B cell (primary cell): Measurements from ENCODE around the gene THEM5. TPM values are rescaled to one million over a fixed set of nuclear protein-coding genes. Genes with fewer than 3 reads are reported as not detected.

Experiments
- polyA plus RNA-seq: library from polyadenylated mRNA; depleted of rRNA; stranded (reverse); fragments of >200 nt; gene quantifications from 2 replicates; pipeline ENCODE4 v1.2.3, GENCODE V29; 2012
- small RNA-seq: library from RNA; depleted of rRNA; stranded (forward); fragments of <200 nt; gene quantifications from one replicate; pipeline ENCODE3, GENCODE V24; 2012; ENCODE audit warnings: low replicate concordance, low read depth; ENCODE audit not compliant: insufficient read length
- total RNA-seq, 2 donors: library from RNA; stranded (reverse); fragments of 120-200 nt in 1 of 2; gene quantifications; 1 replicate in 1 of 2; 2 replicates in 1 of 2; pipeline versions ENCODE4 v1.2.3 to v1.2.4, GENCODE V29; 2013 to 2022

THEM5 gene
- total and polyA plus RNA-seq, 2 donors (not counting 1 experiment from before 2014, with no cell fraction given): not detected

Small RNAs within 50 kb of the gene (small RNA-seq; reads per million reads assigned to genes)
- gene RF00019: not detected

Other genes starting within 250 kb of the THEM5 start
- gene SNX27, start 241.7 kb downstream of the THEM5 start, total RNA-seq: 43.2 and 45.6 TPM in 2 replicates
- 13.5 and 14.5 TPM in 2 replicates for gene SNX27, start 241.7 kb downstream of the THEM5 start, polyA plus RNA-seq
- not detected in 2 replicates for gene CELF3, start 136.9 kb downstream of the THEM5 start, total RNA-seq
- not detected in 2 replicates for gene CELF3, start 136.9 kb downstream of the THEM5 start, polyA plus RNA-seq
- not detected in 2 replicates for gene RIIAD1, start 132.2 kb downstream of the THEM5 start, total RNA-seq
- not detected in 2 replicates for gene RIIAD1, start 132.2 kb downstream of the THEM5 start, polyA plus RNA-seq
- gene MRPL9, start 90.2 kb downstream of the THEM5 start, total RNA-seq: 84.6 and 100 TPM in 2 replicates
- 65.5 and 92.5 TPM in 2 replicates for gene MRPL9, start 90.2 kb downstream of the THEM5 start, polyA plus RNA-seq
- gene TDRKH, start 63.2 kb downstream of the THEM5 start, total RNA-seq: 12.8 and 13.3 TPM in 2 replicates
- gene TDRKH, start 63.2 kb downstream of the THEM5 start, polyA plus RNA-seq: 2.0 and 2.2 TPM in 2 replicates
- gene LINGO4, start 48.3 kb downstream of the THEM5 start, total RNA-seq: not detected in 2 replicates
- not detected in 2 replicates for gene LINGO4, start 48.3 kb downstream of the THEM5 start, polyA plus RNA-seq
- gene RORC, start 21.9 kb downstream of the THEM5 start, total RNA-seq: 0.12 TPM in 1 of 2 replicates, not detected in the other
- gene RORC, start 21.9 kb downstream of the THEM5 start, polyA plus RNA-seq: 0.07 and 0.15 TPM in 2 replicates
- gene C2CD4D, start 13.9 kb downstream of the THEM5 start, total RNA-seq: not detected in 2 replicates
- 0.07 TPM in 2 replicates for gene C2CD4D, start 13.9 kb downstream of the THEM5 start, polyA plus RNA-seq
- gene THEM4, start 55.8 kb upstream of the THEM5 start, total RNA-seq: 16.1 and 19.8 TPM in 2 replicates
- gene THEM4, start 55.8 kb upstream of the THEM5 start, polyA plus RNA-seq: 10.3 and 15.0 TPM in 2 replicates
- gene S100A10, start 140.1 kb upstream of the THEM5 start, total RNA-seq: 40.4 and 47.1 TPM in 2 replicates
- 29.9 and 38.0 TPM in 2 replicates for gene S100A10, start 140.1 kb upstream of the THEM5 start, polyA plus RNA-seq
- gene S100A11, start 183.3 kb upstream of the THEM5 start, total RNA-seq: 31.4 and 33.1 TPM in 2 replicates
- gene S100A11, start 183.3 kb upstream of the THEM5 start, polyA plus RNA-seq: 10.9 and 26.2 TPM in 2 replicates
- not detected in 2 replicates for gene TCHHL1, start 235.4 kb upstream of the THEM5 start, total RNA-seq
- not detected in 2 replicates for gene TCHHL1, start 235.4 kb upstream of the THEM5 start, polyA plus RNA-seq